NB4 (cell line): Measurements from ENCODE around the gene EXOC3L2.

Experiments used
- CTCF ChIP-seq: IDR thresholded peaks from one replicate; pipeline ENCODE4 v1.5.1; 2012; ENCODE audit warnings: low read depth, low read length
- MAX ChIP-seq: IDR thresholded peaks from 2 replicates; pipeline ENCODE4 v1.6.1; 2011; ENCODE audit warnings: low read depth, low read length
- POLR2A ChIP-seq: IDR thresholded peaks from 2 replicates; pipeline ENCODE4 v1.6.1; 2011; ENCODE audit warnings: mild to moderate bottlenecking; ENCODE audit not compliant: insufficient read length; ENCODE audit errors: extremely low read depth

GRCh38 chr19:45293682-45294081 lies 48.5 kb upstream of the EXOC3L2 start:
- TF ChIP-seq CTCF (no peak), POLR2A (no peak), MAX (no peak)
